Aorta (tissue), 5 donors: Measurements from ENCODE around the gene KDF1. TPM values are rescaled to one million over a fixed set of nuclear protein-coding genes. Genes with fewer than 3 reads are reported as not detected.

Experiments
- ATAC-seq: fragments of 200-7000 bp; cut with Tn5 transposase; one replicate; pipeline ENCODE4 v1.9.1; 2022; ENCODE audit warnings: moderate library complexity; ENCODE audit not compliant: low FRiP score
- DNase-seq, 2 donors: peaks; one replicate each; pipeline ENCODE4 v3.0.0-alpha.2; 2020
- H3K27ac ChIP-seq, 2 donors: one replicate each; pipeline ENCODE4 v1.5.1; 2013; ENCODE audit warnings: low read length in 2 of 2, mild to moderate bottlenecking in 2 of 2, moderate library complexity in 2 of 2, control low read depth in 1 of 2, inconsistent platforms in 1 of 2, low read depth in 1 of 2
- H3K27me3 ChIP-seq, 2 donors: one replicate each; pipeline ENCODE4 v1.6.1; 2013; ENCODE audit warnings: control low read depth in 1 of 2, low read length in 1 of 2, mild to moderate bottlenecking in 1 of 2, moderate library complexity in 1 of 2; ENCODE audit not compliant: insufficient read depth in 2 of 2, control insufficient read depth in 1 of 2
- H3K36me3 ChIP-seq, 2 donors: one replicate each; pipeline ENCODE4 v1.6.1; 2013; ENCODE audit warnings: control low read depth in 1 of 2, low read length in 1 of 2, mild to moderate bottlenecking in 1 of 2; ENCODE audit not compliant: insufficient read depth in 2 of 2, control insufficient read depth in 1 of 2
- H3K4me1 ChIP-seq, 2 donors: one replicate each; pipeline ENCODE4 v1.6.1; 2013; ENCODE audit warnings: low read length in 2 of 2, control low read depth in 1 of 2, mild to moderate bottlenecking in 1 of 2, moderate library complexity in 1 of 2; ENCODE audit not compliant: insufficient read depth in 2 of 2, control insufficient read depth in 1 of 2
- H3K4me3 ChIP-seq, 2 donors: one replicate each; pipeline ENCODE4 v1.5.1; 2013; ENCODE audit warnings: low read length in 2 of 2, control low read depth in 1 of 2, mild to moderate bottlenecking in 1 of 2
- H3K9me3 ChIP-seq: one replicate; pipeline ENCODE4 v1.6.1; 2013; ENCODE audit warnings: mild to moderate bottlenecking, low read length; ENCODE audit not compliant: control insufficient read depth
- WGBS, 2 donors: extraction: QIAGEN DNeasy Blood & Tissue Kit; methylation state at CpG; one replicate each; pipeline ENCODE4 v1.1.7; 2013; 5-methylcytosine and 5-hydroxymethylcytosine counted together
- intact Hi-C, 2 donors: fragments of 100-400 bp; cut with DNase I; formaldehyde crosslinking; loops; one replicate each; pipeline versions ENCODE4 v1.14.2 to v1.15.0; 2022
- polyA plus RNA-seq, 2 donors: library from polyadenylated mRNA; stranded (reverse); fragments of 200-250 nt; gene quantifications; one replicate each; pipeline ENCODE4 v1.2.3, GENCODE V29; 2013
- total RNA-seq, 2 donors: library from RNA; stranded (reverse); fragmentation: NEBNext Ultra II Directional; extraction: Animal tissue kit (Norgen Biotek cat#: 25700); gene quantifications; one replicate each; pipeline ENCODE4 v1.2.1, GENCODE V29; 2021
- donor health status: healthy with polysubstance abuse.
- donor health status: Bipolar disorder and iron deficiency.
- donor health status: DM: no; HTN: no; CAD: no.
- donor health status: DM: no; HTN: no; CAD: no.
- donor health status: DM: yes; HTN: yes; CAD: no.

Gene KDF1
- total and polyA plus RNA-seq, 4 donors, result 0.23 to 1.6 TPM; not detected in 2

GRCh38 chr1:26965628-26966027 is 5.4 kb upstream of the KDF1 start:
- no peak for DNase-seq
- no peak for ATAC-seq
- H3K4me1 ChIP-seq, result no peaks in the 10 kb centered on the region
- no peaks in the 10 kb centered on the region for H3K9me3 ChIP-seq
- 85 to 93% methylated on average over 9 of the region's 9 CpGs for WGBS, 2 donors
- H3K36me3 ChIP-seq, result no peaks in the 10 kb centered on the region
- no peaks in the 10 kb centered on the region for H3K27me3 ChIP-seq
- H3K4me3 ChIP-seq, result no peak overlapping the region
- intact Hi-C loops, result loop anchor here (2.0 to 10.0 kb wide), 2 partner anchors 129 to 133 kb away; no protein-coding TSS in a partner anchor
- no peak overlapping the region for H3K27ac ChIP-seq

DNA sequence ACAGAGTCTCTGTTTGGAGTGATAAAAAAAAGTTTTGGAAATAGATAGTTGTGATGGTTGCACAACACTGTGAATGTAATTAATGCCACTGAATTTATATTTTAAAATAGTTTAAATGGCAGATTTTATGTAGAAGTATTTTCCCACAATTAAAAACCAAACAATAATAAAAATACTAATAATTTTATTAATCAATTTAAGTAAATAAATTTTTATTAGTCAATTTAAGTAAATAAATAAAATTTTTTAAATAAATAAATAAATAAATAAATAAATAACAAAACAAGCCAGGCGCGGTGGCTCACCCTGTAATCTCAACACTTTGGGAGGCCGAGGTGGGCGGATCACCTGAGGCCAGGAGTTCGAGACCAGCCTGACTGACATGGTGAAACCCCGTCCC is 4.9 kb upstream of the KDF1 start:
- intact Hi-C loops, result loop anchor here in 1 of 2 donors (10.0 kb wide), 1 partner anchor 130 kb away; no protein-coding TSS in a partner anchor
- Histone ChIP-seq H3K9me3 (no peaks in the 10 kb centered on the region), H3K4me3 (no peak overlapping the region), H3K27ac (no peak overlapping the region), H3K27me3 (no peaks in the 10 kb centered on the region), H3K36me3 (no peaks in the 10 kb centered on the region), H3K4me1 (no peaks in the 10 kb centered on the region)
- WGBS, 2 donors, result 87% methylated on average over 6 of the region's 6 CpGs
- ATAC-seq (no peak), DNase-seq (no peak)

- intact Hi-C loops, result loop anchor here in 1 of 2 donors (10.0 kb wide), 1 partner anchor 133 kb away; no protein-coding TSS in a partner anchor
- no peak for ATAC-seq
- DNase-seq, result no peak
- peaks cover 2% of the 10 kb centered on the region for H3K9me3 ChIP-seq
- no peaks in the 10 kb centered on the region for H3K36me3 ChIP-seq
- no peak overlapping the region for H3K4me3 ChIP-seq
- no peaks in the 10 kb centered on the region for H3K27me3 ChIP-seq
- H3K27ac ChIP-seq, result no peak overlapping the region
- no peaks in the 10 kb centered on the region for H3K4me1 ChIP-seq
- 67 to 70% methylated on average over 3 of the region's 3 CpGs for WGBS, 2 donors
Observed at GRCh38 chr1:26961826-26962225, 1.6 kb upstream of the KDF1 start.

GRCh38 chr1:26960625-26960966 is 328 bp upstream of the KDF1 start:
- no peak overlapping the region for H3K4me3 ChIP-seq
- H3K27ac ChIP-seq, result no peak overlapping the region
- no peaks in the 10 kb centered on the region for H3K27me3 ChIP-seq
- ATAC-seq (no peak), DNase-seq (no peak)
- H3K4me1 ChIP-seq, result no peaks in the 10 kb centered on the region
- no peaks in the 10 kb centered on the region for H3K36me3 ChIP-seq
- intact Hi-C loops, result loop anchor here in 1 of 2 donors (10.0 kb wide), 1 partner anchor 134 kb away; no protein-coding TSS in a partner anchor
- 20 to 25% methylated on average over 3 of the region's 3 CpGs for WGBS, 2 donors
- H3K9me3 ChIP-seq, result peaks cover 2% of the 10 kb centered on the region

- no peak for ATAC-seq
- Histone ChIP-seq H3K9me3 (peaks cover 2% of the 10 kb centered on the region), H3K4me1 (no peaks in the 10 kb centered on the region), H3K4me3 (no peak overlapping the region), H3K27me3 (no peaks in the 10 kb centered on the region), H3K36me3 (no peaks in the 10 kb centered on the region), H3K27ac (no peak overlapping the region)
- DNase-seq, result no peak
- 27 to 29% methylated on average over 12 to 13 of the region's 13 CpGs for WGBS, 2 donors
- intact Hi-C loops, result no loop called here
Observed at GRCh38 chr1:26959270-26959669, 998 bp downstream of the KDF1 start.

GRCh38 chr1:26957306-26957705 is 3.0 kb downstream of the KDF1 start:
- no peak overlapping the region for H3K27ac ChIP-seq
- peaks cover 2% of the 10 kb centered on the region for H3K9me3 ChIP-seq
- intact Hi-C loops, result no loop called here
- WGBS, 2 donors, result 85 to 87% methylated on average over 3 of the region's 3 CpGs
- no peaks in the 10 kb centered on the region for H3K4me1 ChIP-seq
- H3K4me3 ChIP-seq, result no peak overlapping the region
- ATAC-seq, result no peak
- H3K27me3 ChIP-seq, result no peaks in the 10 kb centered on the region
- H3K36me3 ChIP-seq, result no peaks in the 10 kb centered on the region
- DNase-seq, result no peak

DNA sequence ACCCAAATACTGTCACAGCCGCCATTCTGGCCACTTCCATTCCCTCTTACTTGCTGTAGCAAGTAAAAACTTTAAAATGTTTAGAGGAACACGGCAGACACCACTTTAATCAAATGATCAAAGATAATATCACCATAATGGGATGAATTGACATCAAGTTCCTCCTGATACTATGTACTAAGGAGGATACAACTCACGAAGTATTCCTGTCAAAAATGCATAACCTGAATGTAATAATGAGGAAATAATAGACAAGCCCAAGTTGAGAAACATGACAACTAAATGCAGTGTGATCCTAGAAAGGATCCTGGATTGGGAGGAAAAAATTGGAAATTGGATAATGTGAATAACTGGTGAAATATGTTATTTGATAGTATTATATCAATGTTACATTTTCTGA is 3.9 kb downstream of the KDF1 start:
- Histone ChIP-seq H3K27me3 (no peaks in the 10 kb centered on the region), H3K4me3 (no peak overlapping the region), H3K9me3 (peaks cover 2% of the 10 kb centered on the region), H3K36me3 (no peaks in the 10 kb centered on the region), H3K27ac (no peak overlapping the region), H3K4me1 (no peaks in the 10 kb centered on the region)
- ATAC-seq (no peak), DNase-seq (no peak)
- intact Hi-C loops, result no loop called here
- WGBS, 2 donors, result 81 to 89% methylated on average over 3 of the region's 3 CpGs

- intact Hi-C loops, result no loop called here
- peaks cover 2% of the 10 kb centered on the region for H3K9me3 ChIP-seq
- DNase-seq (no peak), ATAC-seq (no peak)
- H3K27me3 ChIP-seq, result no peaks in the 10 kb centered on the region
- no peaks in the 10 kb centered on the region for H3K36me3 ChIP-seq
- WGBS, 2 donors, result 95 to 96% methylated on average over 5 of the region's 5 CpGs
- H3K4me3 ChIP-seq, result no peak overlapping the region
- no peaks in the 10 kb centered on the region for H3K4me1 ChIP-seq
- no peak overlapping the region for H3K27ac ChIP-seq
Observed at GRCh38 chr1:26953374-26953773, 6.9 kb downstream of the KDF1 start.

DNA sequence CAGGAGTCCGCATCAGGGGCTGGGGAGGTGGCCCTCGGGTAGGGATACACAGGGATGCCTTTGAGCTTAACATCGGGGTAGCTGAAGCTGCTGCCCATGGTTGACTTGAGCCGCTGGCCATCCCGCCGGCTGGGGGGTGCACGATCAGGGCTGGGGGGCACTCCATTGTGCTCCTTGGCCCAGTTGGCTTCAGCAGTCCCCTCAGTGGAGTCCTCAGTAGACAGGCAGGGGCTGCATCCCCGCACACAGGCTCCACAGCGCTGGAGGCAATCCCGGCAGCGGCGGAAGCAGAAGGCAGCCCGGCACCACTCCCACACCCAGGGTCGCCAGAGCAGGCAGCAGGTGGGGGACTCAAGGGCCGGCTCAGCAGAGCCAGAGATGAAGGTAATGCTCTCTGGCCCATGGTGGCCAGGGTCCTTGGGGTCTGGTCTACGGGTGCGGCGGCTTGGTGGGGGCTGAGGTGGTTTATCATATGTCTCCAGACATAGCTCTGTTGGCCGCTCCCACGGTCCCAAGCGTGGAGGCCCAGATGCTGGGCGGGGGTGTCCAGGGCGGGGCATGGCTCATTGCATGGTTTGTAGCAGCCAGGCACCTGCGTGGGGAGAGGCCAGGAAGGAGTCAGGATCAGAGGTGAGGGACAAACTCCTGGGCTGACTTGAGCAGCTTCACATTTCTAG is 8.3 kb downstream of the KDF1 start:
- no peaks in the 10 kb centered on the region for H3K36me3 ChIP-seq
- no peaks in the 10 kb centered on the region for H3K4me1 ChIP-seq
- no peak overlapping the region for H3K27ac ChIP-seq
- no peaks in the 10 kb centered on the region for H3K27me3 ChIP-seq
- peak; percentile 19 for ATAC-seq
- 89 to 90% methylated on average over 23 to 24 of the region's 24 CpGs for WGBS, 2 donors
- no peak for DNase-seq
- intact Hi-C loops, result no loop called here
- H3K9me3 ChIP-seq, result no peaks in the 10 kb centered on the region
- no peak overlapping the region for H3K4me3 ChIP-seq
